ENCODE data around the gene PARVB. TPM values are rescaled to one million over a fixed set of nuclear protein-coding genes. Genes with fewer than 3 reads are reported as not detected.

The PARVB gene
- polyA plus RNA-seq, 1 donor (not counting 4 experiments of a cell fraction or from before 2014, with no cell fraction given) = 10.5 TPM

- H3K9ac ChIP-seq (ENCODE audit: control insufficient read depth, extremely low read depth, insufficient read depth, low read length) = no peak overlapping the region
- FAIRE-seq (no peak), DNase-seq (ENCODE audit: low read depth, low spot score) (no peak)
- H3K27ac ChIP-seq (ENCODE audit: control insufficient read depth, insufficient read depth, low read length) = no peak overlapping the region
- H3K9me1 ChIP-seq (ENCODE audit: control insufficient read depth, extremely low read depth, insufficient read depth, low read length) = no peaks in the 10 kb centered on the region
- H3K79me2 ChIP-seq (ENCODE audit: control insufficient read depth, insufficient read depth, low read length) = no peaks in the 10 kb centered on the region
- no peaks in the 10 kb centered on the region for H3K36me3 ChIP-seq (ENCODE audit: control insufficient read depth in 2 of 2, extremely low read depth in 1 of 2, insufficient read depth in 2 of 2, low read length in 2 of 2)
- no peaks in the 10 kb centered on the region for H4K20me1 ChIP-seq (ENCODE audit: control insufficient read depth, extremely low read depth, insufficient read depth, low read length)
- no peaks in the 10 kb centered on the region for H3K27me3 ChIP-seq (ENCODE audit: control insufficient read depth, extremely low read depth, insufficient read depth, low read length)
- peaks cover 5% of the 10 kb centered on the region for H3K9me3 ChIP-seq (ENCODE audit: control insufficient read depth, low read depth, low read length)
- no peak overlapping the region for H3K4me2 ChIP-seq (ENCODE audit: control insufficient read depth, extremely low read depth, insufficient read depth, low read depth, low read length)
- H3K4me3 ChIP-seq (ENCODE audit: control insufficient read depth in 2 of 3, extremely low read depth in 1 of 3, insufficient read depth in 2 of 3, low read depth in 1 of 3, low read length in 3 of 3) = no peak overlapping the region
- H3K4me1 ChIP-seq (ENCODE audit: control insufficient read depth, extremely low read depth, insufficient read depth, low read length) = no peaks in the 10 kb centered on the region
- dilution Hi-C loops (cut with MboI; ENCODE audit: extremely low pct_ligation_motif_present, low sequenced_read_pairs) = no loop called here
- TF ChIP-seq, protein P1, sequence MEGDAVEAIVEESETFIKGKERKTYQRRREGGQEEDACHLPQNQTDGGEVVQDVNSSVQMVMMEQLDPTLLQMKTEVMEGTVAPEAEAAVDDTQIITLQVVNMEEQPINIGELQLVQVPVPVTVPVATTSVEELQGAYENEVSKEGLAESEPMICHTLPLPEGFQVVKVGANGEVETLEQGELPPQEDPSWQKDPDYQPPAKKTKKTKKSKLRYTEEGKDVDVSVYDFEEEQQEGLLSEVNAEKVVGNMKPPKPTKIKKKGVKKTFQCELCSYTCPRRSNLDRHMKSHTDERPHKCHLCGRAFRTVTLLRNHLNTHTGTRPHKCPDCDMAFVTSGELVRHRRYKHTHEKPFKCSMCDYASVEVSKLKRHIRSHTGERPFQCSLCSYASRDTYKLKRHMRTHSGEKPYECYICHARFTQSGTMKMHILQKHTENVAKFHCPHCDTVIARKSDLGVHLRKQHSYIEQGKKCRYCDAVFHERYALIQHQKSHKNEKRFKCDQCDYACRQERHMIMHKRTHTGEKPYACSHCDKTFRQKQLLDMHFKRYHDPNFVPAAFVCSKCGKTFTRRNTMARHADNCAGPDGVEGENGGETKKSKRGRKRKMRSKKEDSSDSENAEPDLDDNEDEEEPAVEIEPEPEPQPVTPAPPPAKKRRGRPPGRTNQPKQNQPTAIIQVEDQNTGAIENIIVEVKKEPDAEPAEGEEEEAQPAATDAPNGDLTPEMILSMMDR (optimal IDR thresholded peaks at IDR 0.05 in 1 of 3, IDR thresholded peaks at IDR 0.05 in 1 of 3, conservative IDR thresholded peaks at IDR 0.05 in 1 of 3; ENCODE audit: extremely low read depth in 1 of 3, insufficient read depth in 2 of 3, low read length in 3 of 3) = no peak
- no peak for TF ChIP-seq EZH2 (IDR thresholded peaks at IDR 0.05; ENCODE audit: low read length)
- no peak overlapping the region for H2AFZ ChIP-seq (ENCODE audit: control insufficient read depth, low read length)
Measured at GRCh38 chr22:44137415-44137814, 113.3 kb downstream of the PARVB start.

- DNase-seq (ENCODE audit: low read depth, low spot score) = no peak
- TF ChIP-seq EZH2 (IDR thresholded peaks at IDR 0.05; ENCODE audit: low read length) = no peak
- TF ChIP-seq, protein P1 (optimal IDR thresholded peaks at IDR 0.05 in 1 of 3, IDR thresholded peaks at IDR 0.05 in 1 of 3, conservative IDR thresholded peaks at IDR 0.05 in 1 of 3; ENCODE audit: extremely low read depth in 1 of 3, insufficient read depth in 2 of 3, low read length in 3 of 3) = no peak
- H2AFZ ChIP-seq (ENCODE audit: control insufficient read depth, low read length) = no peak overlapping the region
- no peak overlapping the region for H3K27ac ChIP-seq (ENCODE audit: control insufficient read depth, insufficient read depth, low read length)
- no peaks in the 10 kb centered on the region for H3K79me2 ChIP-seq (ENCODE audit: control insufficient read depth, insufficient read depth, low read length)
- no peaks in the 10 kb centered on the region for H3K4me1 ChIP-seq (ENCODE audit: control insufficient read depth, extremely low read depth, insufficient read depth, low read length)
- no peak overlapping the region for H3K4me3 ChIP-seq (ENCODE audit: control insufficient read depth in 2 of 3, extremely low read depth in 1 of 3, insufficient read depth in 2 of 3, low read depth in 1 of 3, low read length in 3 of 3)
- H3K36me3 ChIP-seq (ENCODE audit: control insufficient read depth in 2 of 2, extremely low read depth in 1 of 2, insufficient read depth in 2 of 2, low read length in 2 of 2) = no peaks in the 10 kb centered on the region
- peaks cover 6% of the 10 kb centered on the region for H3K27me3 ChIP-seq (ENCODE audit: control insufficient read depth, extremely low read depth, insufficient read depth, low read length)
- no peaks in the 10 kb centered on the region for H4K20me1 ChIP-seq (ENCODE audit: control insufficient read depth, extremely low read depth, insufficient read depth, low read length)
- dilution Hi-C loops (cut with MboI; ENCODE audit: extremely low pct_ligation_motif_present, low sequenced_read_pairs) = no loop called here
- H3K9me3 ChIP-seq (ENCODE audit: control insufficient read depth, low read depth, low read length) = peaks cover 5% of the 10 kb centered on the region
- no peaks in the 10 kb centered on the region for H3K9me1 ChIP-seq (ENCODE audit: control insufficient read depth, extremely low read depth, insufficient read depth, low read length)
- no peak overlapping the region for H3K4me2 ChIP-seq (ENCODE audit: control insufficient read depth, extremely low read depth, insufficient read depth, low read depth, low read length)
- no peak overlapping the region for H3K9ac ChIP-seq (ENCODE audit: control insufficient read depth, extremely low read depth, insufficient read depth, low read length)
- no peak for FAIRE-seq
Measured at GRCh38 chr22:44139773-44140172, 115.7 kb downstream of the PARVB start.
